CD14-positive monocyte (primary cell): ENCODE results near the gene RMI2. TPM values are rescaled to one million over a fixed set of nuclear protein-coding genes. Genes with fewer than 3 reads are reported as not detected.

ENCODE experiments used
- DNase-seq, 3 donors: peaks; one replicate each; pipeline ENCODE4 v3.0.0-alpha.2; 2011 to 2022
- H2AFZ ChIP-seq: 2 replicates; pipeline ENCODE4 v1.6.0; 2012; ENCODE audit warnings: mild to moderate bottlenecking, low read depth, low read length, inconsistent platforms; ENCODE audit not compliant: insufficient read depth, poor library complexity, severe bottlenecking
- H3K27ac ChIP-seq, 2 donors: 1 replicate in 1 of 2; 2 replicates in 1 of 2; pipeline ENCODE4 v1.5.1; 2012 to 2013; ENCODE audit warnings: low read length in 2 of 2, control low read depth in 1 of 2, inconsistent platforms in 1 of 2, low read depth in 1 of 2, mild to moderate bottlenecking in 1 of 2
- H3K27me3 ChIP-seq, 2 donors: one replicate each; pipeline versions ENCODE4 v1.6.0 to v1.6.1; 2011 to 2013; ENCODE audit warnings: low read length in 2 of 2; ENCODE audit not compliant: control insufficient read depth in 2 of 2, insufficient read depth in 2 of 2
- H3K36me3 ChIP-seq, 2 donors: replicated peaks in 1 of 2; 1 replicate in 1 of 2; 2 replicates in 1 of 2; pipeline versions ENCODE4 v1.5.1 to v1.6.1; 2012 to 2013; ENCODE audit warnings: low read length in 2 of 2, control low read depth in 1 of 2, inconsistent platforms in 1 of 2, mild to moderate bottlenecking in 1 of 2; ENCODE audit not compliant: insufficient read depth in 2 of 2, control insufficient read depth in 1 of 2
- H3K4me1 ChIP-seq, 2 donors: 1 replicate in 1 of 2; 2 replicates in 1 of 2; pipeline versions ENCODE4 v1.5.1 to v1.6.1; 2012 to 2013; ENCODE audit warnings: low read length in 2 of 2, control low read depth in 1 of 2, inconsistent platforms in 1 of 2, mild to moderate bottlenecking in 1 of 2, moderate library complexity in 1 of 2; ENCODE audit not compliant: insufficient read depth in 2 of 2, control insufficient read depth in 1 of 2
- H3K4me2 ChIP-seq: replicated peaks from 2 replicates; pipeline ENCODE3; 2012; ENCODE audit warnings: low read length, moderate library complexity, mild to moderate bottlenecking; ENCODE audit not compliant: poor library complexity, severe bottlenecking; ENCODE audit errors: extremely low read depth
- H3K4me3 ChIP-seq, 3 experiments: fragments of 200-600 bp in 1 of 3; sonication (generic) in 1 of 3; replicated peaks in 1 of 3; 1 replicate in 2 of 3; 2 replicates in 1 of 3; pipeline ENCODE4 v1.5.1; 2011 to 2013; ENCODE audit warnings: low read length in 3 of 3, mild to moderate bottlenecking in 3 of 3, control low read depth in 2 of 3, low read depth in 2 of 3, inconsistent platforms in 1 of 3, moderate library complexity in 1 of 3
- H3K79me2 ChIP-seq: 2 replicates; pipeline ENCODE4 v1.6.0; 2012; ENCODE audit warnings: mild to moderate bottlenecking, control low read depth, inconsistent platforms, low read length, moderate library complexity; ENCODE audit not compliant: insufficient read depth
- H3K9ac ChIP-seq: 2 replicates; pipeline ENCODE4 v1.6.0; 2017; ENCODE audit warnings: low read length, mild to moderate bottlenecking; ENCODE audit not compliant: insufficient read depth, poor library complexity, severe bottlenecking
- H3K9me3 ChIP-seq, 2 donors: replicated peaks in 1 of 2; 1 replicate in 1 of 2; 2 replicates in 1 of 2; pipeline versions ENCODE4 v1.5.1 to v1.6.1; 2012 to 2013; ENCODE audit warnings: low read length in 2 of 2, control low read depth in 1 of 2; ENCODE audit not compliant: control insufficient read depth in 1 of 2, insufficient read depth in 1 of 2
- H4K20me1 ChIP-seq: 2 replicates; pipeline ENCODE4 v1.6.0; 2012; ENCODE audit warnings: mild to moderate bottlenecking, low read length, control low read depth, moderate library complexity; ENCODE audit not compliant: insufficient read depth
- H3K27ac Mint-ChIP-seq, 7 donors: one replicate each; pipeline ENCODE4 v1.8.0; 2020; ENCODE audit warnings: mild to moderate bottlenecking in 7 of 7, mixed read lengths in 7 of 7, moderate library complexity in 6 of 7, inconsistent platforms in 2 of 7
- H3K27me3 Mint-ChIP-seq, 3 donors: one replicate each; pipeline ENCODE4 v1.8.0; 2021 to 2022; ENCODE audit warnings: low read depth in 3 of 3, mild to moderate bottlenecking in 3 of 3, mixed read lengths in 3 of 3, moderate library complexity in 3 of 3, inconsistent platforms in 1 of 3
- H3K36me3 Mint-ChIP-seq, 2 donors: one replicate each; pipeline ENCODE4 v1.8.0; 2020; ENCODE audit warnings: mixed read lengths in 2 of 2, inconsistent platforms in 1 of 2, mild to moderate bottlenecking in 1 of 2
- H3K4me1 Mint-ChIP-seq: one replicate; pipeline ENCODE4 v1.8.0; 2020; ENCODE audit warnings: mild to moderate bottlenecking, mixed read lengths
- H3K4me3 Mint-ChIP-seq, 2 donors: one replicate each; pipeline ENCODE4 v1.8.0; 2020; ENCODE audit warnings: mild to moderate bottlenecking in 2 of 2, mixed read lengths in 2 of 2, moderate library complexity in 1 of 2
- H3K9me3 Mint-ChIP-seq, 7 donors: one replicate each; pipeline ENCODE4 v1.8.0; 2020 to 2022; ENCODE audit warnings: mixed read lengths in 7 of 7, mild to moderate bottlenecking in 6 of 7, moderate library complexity in 6 of 7, inconsistent platforms in 2 of 7
- CTCF ChIP-seq: fragments of 200-600 bp; IDR thresholded peaks from one replicate; pipeline ENCODE4 v1.8.0; 2022; ENCODE audit warnings: antibody characterized with exemption, mild to moderate bottlenecking
- WGBS: methylation state at CpG from one replicate; pipeline ENCODE4 v1.1.5; 2013; ENCODE audit warnings: missing lambda C conversion rate; ENCODE audit not compliant: insufficient coverage; 5-methylcytosine and 5-hydroxymethylcytosine counted together
- intact Hi-C, 2 donors: fragments of 100-400 bp; cut with micrococcal nuclease; formaldehyde crosslinking; loops; one replicate each; pipeline versions ENCODE4 v1.15.0 to v1.15.1; 2023
- polyA plus RNA-seq, 3 donors: library from polyadenylated mRNA; depleted of rRNA in 1 of 3; unstranded in 2 of 3; stranded (reverse) in 1 of 3; fragments of 300-500 nt in 2 of 3; fragments of >200 nt in 1 of 3; fragmentation: Illumina TruSeq in 2 of 3; gene quantifications; 1 replicate in 2 of 3; 2 replicates in 1 of 3; pipeline ENCODE4 v1.2.3, GENCODE V29; 2012 to 2021

Gene RMI2
- polyA plus RNA-seq, 3 donors = 0.17 to 0.24 (median 0.23) TPM

- Mint-ChIP-seq H3K4me1 (peaks cover 53% of the 10 kb centered on the region), H3K4me3 (peak overlapping the region in 1 of 2 donors; percentile 80), H3K27me3 (peaks cover 23 to 44% (median 27%) of the 10 kb centered on the region in 3 donors), H3K36me3 (peaks cover 0 to 7% of the 10 kb centered on the region in 2 donors), H3K9me3 (peaks cover 0 to 2% (median 0%) of the 10 kb centered on the region in 7 donors), H3K27ac (peak overlapping the region in 4 of 7 donors; percentile 46 to 79 (median 63))
- Histone ChIP-seq H4K20me1 (no peaks in the 10 kb centered on the region), H3K27ac (no peak overlapping the region), H3K9ac (no peak overlapping the region), H2AFZ (no peak overlapping the region), H3K79me2 (no peaks in the 10 kb centered on the region), H3K4me1 (peaks cover 49 to 52% of the 10 kb centered on the region in 2 donors), H3K4me2 (no peak overlapping the region), H3K27me3 (peaks cover 0 to 9% of the 10 kb centered on the region in 2 donors), H3K9me3 (no peaks in the 10 kb centered on the region), H3K36me3 (no peaks in the 10 kb centered on the region), H3K4me3 (no peak overlapping the region)
- 70% methylated on average over 5 of the region's 8 CpGs for WGBS
- intact Hi-C loops = loop anchor here (5.0 kb wide), 3 partner anchors 34 to 49 kb away; partner anchors contain the start of gene RMI2 (in 1 of the 2)
- no peak for DNase-seq
- no peak for TF ChIP-seq CTCF
Measured at GRCh38 chr16:11312718-11313492, 32.4 kb upstream of the RMI2 start.

DNA sequence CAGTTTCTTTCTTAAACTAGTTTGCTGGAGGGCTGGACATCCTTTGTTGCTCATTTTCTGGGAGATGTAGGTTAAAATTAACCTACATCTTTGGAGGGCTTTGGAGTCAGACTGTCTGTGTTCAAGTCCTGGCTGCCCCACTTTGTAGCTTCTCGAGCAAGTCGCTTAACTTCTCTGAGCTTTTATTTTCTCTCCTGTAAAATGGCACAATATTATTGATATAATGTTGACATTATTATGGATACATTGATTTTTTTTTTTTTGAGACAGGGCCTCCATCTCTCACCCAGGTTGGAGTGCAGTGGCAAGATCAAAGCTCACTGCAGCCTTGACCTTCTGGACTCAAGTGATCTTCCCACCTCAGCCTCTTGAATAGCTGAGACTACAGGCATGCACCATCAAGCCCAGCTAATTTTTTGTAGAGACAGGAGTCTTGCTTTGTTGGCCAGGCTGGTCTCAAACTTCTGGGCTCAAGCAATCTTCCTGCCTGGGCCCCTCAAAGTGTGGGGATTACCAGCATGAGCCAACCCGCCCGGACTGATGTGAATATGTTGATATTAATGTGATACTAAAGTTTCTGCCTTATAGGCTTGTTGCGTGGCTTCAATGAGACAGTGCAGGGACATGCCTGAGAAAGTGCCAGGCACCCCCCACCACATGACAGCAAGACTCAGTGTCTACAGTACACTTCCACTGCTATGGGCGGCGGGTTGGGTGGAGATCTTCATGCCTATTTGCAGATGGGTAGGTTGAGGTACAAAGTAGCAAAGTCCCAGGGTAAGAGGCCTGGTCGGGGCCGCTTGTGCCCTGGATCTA is 31.6 kb upstream of the RMI2 start:
- H3K79me2 ChIP-seq = no peaks in the 10 kb centered on the region
- 100% methylated on average over 3 of the region's 9 CpGs for WGBS
- Mint-ChIP-seq H3K27me3 (peaks cover 23 to 44% (median 27%) of the 10 kb centered on the region in 3 donors), H3K4me1 (peaks cover 47% of the 10 kb centered on the region), H3K9me3 (peaks cover 0 to 2% (median 0%) of the 10 kb centered on the region in 7 donors), H3K36me3 (peaks cover 0 to 7% of the 10 kb centered on the region in 2 donors), H3K27ac (peak overlapping the region in 1 of 7 donors; percentile 18), H3K4me3 (peak overlapping the region in 1 of 2 donors; percentile 80)
- no peak for TF ChIP-seq CTCF
- intact Hi-C loops = loop anchor here (5.0 kb wide), 3 partner anchors 34 to 49 kb away; partner anchors contain the start of gene RMI2 (in 1 of the 2)
- H3K27ac ChIP-seq = no peak overlapping the region
- H3K27me3 ChIP-seq = peaks cover 0 to 9% of the 10 kb centered on the region in 2 donors
- no peak overlapping the region for H3K4me2 ChIP-seq
- peaks cover 41 to 44% of the 10 kb centered on the region in 2 donors for H3K4me1 ChIP-seq
- no peak overlapping the region for H2AFZ ChIP-seq
- no peak overlapping the region for H3K4me3 ChIP-seq
- no peak for DNase-seq
- H3K9me3 ChIP-seq = no peaks in the 10 kb centered on the region
- H4K20me1 ChIP-seq = no peaks in the 10 kb centered on the region
- H3K9ac ChIP-seq = no peak overlapping the region
- H3K36me3 ChIP-seq = no peaks in the 10 kb centered on the region
